HuH-7 (cell line): ENCODE data around the gene L2HGDH.
"Not testable (repeated sequence)": the region's sequence is repeated elsewhere in the genome, so short reads cannot be mapped to it uniquely, and the experiment has no call there.

Experiments used
- DNase-seq: peaks from one replicate; pipeline ENCODE4 v3.0.0; 2011; ENCODE audit warnings: low spot score

The L2HGDH gene

DNA sequence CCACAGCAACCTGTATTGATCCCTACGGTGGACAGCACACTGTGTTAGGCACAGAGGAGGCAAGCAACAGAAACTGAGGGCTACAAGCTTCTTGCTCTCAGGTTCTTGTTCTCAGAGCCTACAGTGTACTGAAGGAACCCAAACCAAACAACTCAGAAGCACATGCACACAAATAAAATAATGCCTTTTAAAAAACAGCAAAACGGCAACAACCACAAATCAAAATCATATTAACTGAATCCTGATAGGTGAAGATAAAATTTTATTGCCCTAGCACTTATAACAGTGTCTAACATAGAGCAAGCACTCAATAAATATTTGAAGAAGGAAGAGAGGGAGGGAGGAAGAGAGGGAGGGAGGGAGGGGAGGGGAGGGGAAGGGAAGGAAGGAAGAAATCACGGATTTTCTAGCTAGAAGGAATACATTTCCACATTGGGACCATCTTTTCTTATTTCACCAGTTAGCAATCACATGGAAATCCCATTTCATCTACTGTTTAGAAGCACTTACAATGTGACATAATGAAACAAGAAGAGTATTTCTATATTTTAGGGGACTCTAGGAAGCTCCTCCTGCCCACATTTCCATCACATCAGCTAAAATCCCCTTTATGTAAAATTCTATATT lies 27.3 kb upstream of the L2HGDH start:
- no peak for DNase-seq

DNA sequence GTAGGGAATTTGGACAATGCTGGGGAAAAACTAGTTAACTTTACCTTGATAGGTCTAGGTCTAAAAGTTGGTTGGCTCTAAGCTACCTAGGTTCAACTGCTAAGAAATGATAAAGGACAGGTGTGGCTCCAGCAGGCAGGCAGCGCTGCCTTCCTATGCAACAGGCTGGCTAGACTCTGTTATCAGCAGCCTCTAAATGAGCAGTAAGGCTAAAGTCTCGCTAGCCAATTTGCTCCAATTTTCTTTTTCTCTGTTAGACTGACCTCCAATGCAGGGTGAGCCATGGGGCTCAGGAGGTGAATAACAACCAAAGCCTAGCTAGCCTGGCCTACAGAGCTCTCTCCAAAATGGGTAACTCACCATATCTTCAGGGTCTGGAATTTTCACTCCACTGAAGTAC lies 26.6 kb upstream of the L2HGDH start:
- no peak for DNase-seq

DNA sequence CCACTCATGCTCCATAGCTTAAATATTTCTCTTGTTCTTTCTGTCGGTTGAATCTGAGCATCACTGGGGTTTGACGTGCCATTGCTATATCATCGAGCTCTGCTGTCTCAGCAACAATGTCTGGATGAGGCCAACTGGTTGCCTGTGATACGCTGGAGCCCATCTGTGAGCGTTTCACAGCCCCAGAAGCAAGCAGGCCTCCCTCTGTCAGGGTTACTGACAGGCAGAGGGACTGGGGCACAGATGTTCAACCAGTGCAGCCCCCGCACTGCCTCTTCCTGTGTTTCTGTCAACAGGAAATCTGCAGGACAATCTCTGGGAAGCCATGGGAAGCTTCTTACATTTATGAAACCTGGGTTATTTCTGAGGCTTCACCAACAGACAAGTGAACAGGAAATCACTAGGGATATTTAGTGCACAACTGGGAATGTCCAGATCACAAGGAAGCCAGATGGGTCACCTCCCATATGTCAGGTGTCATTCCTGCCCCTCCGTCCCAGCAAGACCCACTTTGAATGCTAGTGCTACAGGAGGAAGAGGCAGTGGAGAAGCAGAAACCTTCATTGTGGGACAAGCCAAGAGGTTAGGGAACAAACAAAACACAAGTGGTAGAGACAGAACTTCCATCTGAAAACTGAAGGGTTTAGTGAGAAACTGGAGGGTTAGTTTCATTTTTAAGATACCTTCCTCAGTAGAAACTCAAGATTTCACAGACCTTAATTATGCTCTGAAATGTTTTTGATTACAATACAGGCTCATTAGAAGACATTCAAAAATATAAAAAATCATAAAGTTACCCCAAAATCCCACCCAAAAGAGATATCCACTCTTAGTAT lies 24.2 kb upstream of the L2HGDH start:
- DNase-seq, result no peak

DNA sequence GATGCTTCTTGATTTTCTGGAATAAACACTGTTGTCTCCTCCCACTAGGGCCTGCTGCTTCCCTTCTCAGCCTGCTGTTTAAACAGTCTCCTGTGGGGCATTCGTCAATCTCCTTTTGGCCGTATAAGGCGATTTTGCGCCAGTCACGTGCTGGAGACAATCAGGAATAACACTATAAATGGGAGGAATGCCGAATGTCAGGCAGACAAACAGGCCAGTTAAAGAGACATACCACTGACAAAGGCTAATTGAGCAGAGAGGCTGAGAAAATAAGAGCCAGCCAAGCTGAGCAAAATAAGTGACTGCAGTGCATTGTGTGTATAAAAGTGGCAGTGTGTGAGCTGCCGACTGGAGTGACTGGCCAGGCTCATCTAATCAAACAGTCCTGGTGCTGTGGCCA lies 23.4 kb upstream of the L2HGDH start:
- no peak for DNase-seq

DNA sequence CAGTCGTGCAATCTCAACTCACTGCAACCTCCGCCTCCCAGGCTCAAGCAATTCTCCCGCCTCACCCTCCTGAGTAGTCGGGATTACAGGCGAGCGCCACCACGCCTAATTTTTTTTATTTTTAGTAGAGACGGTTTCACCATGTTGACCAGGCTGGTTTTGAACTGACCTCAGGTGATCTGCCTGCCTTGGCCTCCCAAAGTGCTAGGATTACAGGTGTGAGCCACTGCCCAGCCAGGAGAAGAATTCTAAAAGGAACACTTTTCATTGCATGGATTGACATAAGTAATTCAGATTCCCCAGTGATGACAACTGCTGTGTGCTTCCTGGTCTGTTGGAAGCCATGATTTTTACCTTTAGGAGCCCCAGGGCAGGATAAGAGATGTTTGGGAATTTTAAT lies 22.2 kb upstream of the L2HGDH start:
- no peak for DNase-seq

DNA sequence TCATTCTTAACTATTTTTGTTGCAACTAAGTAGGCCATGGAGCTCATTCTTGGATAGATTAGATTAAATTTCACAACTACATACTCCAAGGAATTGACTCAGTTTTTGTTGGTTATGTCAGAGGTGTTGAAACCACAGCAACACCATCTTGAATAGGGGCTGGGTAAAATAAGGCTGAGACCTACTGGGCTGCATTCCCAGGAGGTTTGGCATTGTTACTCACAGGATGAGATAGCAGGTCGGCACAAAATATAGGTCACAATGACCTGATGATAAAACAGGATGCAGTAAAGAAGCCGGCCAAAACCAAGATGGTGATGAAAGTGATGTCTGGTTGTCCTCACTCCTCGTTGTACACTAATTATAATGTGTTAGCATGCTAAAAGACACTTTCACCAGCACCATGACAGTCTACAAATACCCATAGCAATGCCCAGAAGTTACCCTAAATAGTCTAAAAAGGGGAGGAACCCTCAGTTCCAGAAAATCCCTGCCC lies 21.0 kb upstream of the L2HGDH start:
- DNase-seq, result no peak

DNA sequence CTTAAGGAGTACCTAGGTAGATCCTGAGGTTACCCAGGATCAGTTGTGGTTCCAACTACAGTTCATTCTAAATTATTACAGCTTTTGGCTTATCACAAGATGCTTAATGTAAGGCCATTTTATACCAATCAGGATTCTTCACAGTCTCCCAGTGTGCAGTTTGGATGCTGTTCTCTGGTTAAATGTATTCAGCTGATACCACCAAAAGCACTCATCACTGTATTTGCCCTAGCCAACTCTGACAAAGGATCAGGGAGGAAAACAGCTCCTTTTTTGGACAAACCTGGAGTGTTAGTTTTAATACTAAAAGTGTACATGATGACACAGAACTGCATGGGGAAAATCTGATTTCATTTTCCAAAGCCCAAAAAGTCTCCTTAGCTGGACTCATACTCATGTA lies 19.6 kb upstream of the L2HGDH start:
- DNase-seq, result no peak

DNA sequence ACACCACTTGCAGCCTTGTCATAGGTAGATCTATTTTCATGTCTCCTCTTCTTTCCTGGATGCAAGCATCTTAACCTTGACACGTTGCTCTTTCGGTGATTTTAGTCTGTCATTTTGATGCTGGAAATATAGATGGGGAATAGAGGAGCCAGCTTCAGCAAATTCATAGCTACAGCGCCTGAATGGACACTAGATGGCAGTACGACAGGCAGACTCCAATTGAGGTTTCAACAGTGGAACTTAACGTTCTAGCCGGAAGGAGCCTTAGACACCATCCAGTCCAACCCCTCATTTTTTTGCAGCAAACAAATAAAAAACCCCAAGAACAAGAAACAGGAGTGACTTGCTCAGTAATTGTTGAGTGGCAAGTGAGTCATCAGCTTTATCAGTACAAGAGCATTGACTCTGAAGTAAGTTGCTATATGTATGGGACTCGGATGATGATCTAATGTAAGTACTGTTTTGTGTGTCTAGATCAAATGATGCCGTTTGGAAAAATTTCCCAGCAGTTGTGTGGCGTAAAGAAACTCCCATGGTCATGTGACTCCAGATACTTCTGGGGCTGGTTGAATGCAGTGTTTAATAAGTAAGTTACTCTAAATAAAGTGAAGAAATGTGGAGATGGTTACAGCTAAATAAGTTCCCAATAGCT lies 9.1 kb upstream of the L2HGDH start:
- DNase-seq, result peak; percentile 29

DNA sequence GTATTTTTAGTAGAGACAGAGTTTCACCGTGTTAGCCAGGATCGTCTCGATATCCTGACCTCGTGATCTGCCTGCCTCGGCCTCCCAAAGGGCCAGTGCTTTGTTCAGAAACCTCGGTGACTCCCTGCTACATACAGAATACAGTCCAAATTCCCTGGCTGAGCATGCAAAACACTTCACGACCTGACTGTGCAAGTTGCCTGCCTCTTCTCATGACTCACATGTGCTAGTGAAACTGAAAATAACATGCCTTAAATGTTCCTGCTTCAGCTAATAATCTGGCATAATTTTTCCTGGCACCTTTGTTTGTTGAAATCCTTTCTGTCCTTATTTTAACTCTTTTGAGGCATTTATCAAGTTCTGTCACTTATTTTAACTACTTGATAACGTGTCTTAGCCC lies 8.3 kb upstream of the L2HGDH start:
- no peak for DNase-seq

DNA sequence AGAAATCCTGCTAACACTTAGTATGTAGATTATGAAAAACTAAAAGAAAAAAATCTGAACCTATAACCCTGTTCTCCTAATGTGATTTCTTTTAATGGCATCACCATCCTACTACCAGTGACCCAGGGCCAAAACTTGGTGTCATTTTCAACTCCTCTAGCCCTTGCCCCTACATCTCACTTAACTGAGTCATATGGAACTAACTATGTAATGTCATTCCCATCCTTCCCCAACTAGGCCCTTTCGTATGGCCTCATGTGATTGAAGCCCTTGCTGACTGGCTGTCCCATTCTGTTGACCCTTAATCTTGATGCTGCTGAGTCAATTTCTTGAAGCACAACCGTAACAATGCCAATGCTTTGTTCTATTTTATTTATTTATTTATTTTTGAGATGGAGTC lies 7.7 kb upstream of the L2HGDH start:
- DNase-seq, result no peak

DNA sequence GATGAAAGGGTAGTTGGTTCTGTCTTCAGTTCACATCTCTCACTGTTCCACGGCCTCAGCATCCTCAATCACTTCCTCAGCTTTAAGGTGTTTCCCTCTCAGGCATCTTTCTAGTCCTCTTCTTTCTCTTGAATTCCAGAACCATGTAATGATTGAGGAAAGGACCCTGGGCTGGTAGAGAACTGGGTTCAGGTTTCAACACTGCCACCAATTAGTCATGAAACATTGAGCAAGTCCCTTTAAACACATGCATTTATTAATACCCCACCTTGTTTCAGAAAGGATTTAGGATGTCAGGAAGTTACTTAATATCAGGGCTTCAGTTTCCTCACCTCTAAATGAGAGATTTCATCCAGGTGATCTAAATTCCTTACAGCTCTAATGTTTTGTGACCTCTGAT lies 7.3 kb upstream of the L2HGDH start:
- DNase-seq, result no peak

DNA sequence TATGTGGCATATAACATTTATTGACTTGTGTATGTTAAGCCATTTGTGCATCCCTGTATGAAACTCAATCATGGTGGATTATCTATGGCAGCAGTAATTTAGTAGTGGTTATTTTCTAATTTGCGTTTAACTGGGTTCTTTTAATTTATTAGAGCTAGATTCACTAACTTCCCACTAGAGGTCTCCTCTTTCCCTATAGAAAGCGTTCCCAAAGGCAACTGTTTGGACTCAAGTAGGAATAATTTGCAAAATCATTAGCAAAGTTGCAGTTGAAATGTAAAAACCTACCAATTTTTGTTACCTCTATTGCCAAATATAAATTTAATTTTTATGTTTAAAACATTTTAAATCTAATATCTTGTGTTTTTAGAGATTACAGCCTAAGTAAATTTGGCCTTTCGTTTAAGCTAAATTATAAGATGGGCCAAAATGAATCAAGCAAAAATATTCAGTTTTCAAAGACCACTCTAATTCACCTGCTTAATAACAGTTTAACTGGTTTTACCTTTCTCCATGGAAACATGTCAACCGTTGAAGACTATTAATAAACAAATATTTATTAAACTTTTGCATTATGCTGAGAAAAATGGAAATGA lies 6.1 kb upstream of the L2HGDH start:
- DNase-seq, result peak; percentile 26

DNA sequence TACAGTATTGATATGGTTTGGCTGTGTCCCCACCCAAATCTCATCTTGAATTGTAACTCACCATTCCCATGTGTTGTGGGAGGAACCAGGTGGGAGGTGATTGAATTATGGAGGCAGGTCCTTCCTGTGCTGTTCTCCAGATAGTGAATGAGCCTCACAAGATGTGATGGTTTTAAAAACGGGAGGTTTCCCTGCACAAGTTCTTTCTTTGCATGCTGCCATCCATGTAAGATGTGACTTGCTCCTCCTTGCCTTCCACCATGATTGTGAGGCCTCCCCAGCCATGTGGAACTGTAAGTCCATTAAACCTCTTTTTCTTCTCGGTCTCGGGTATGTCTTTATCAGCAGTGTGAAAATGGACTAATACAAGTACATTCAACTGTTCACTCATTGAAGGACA lies 2.1 kb upstream of the L2HGDH start:
- DNase-seq, result not testable (repeated sequence)

DNA sequence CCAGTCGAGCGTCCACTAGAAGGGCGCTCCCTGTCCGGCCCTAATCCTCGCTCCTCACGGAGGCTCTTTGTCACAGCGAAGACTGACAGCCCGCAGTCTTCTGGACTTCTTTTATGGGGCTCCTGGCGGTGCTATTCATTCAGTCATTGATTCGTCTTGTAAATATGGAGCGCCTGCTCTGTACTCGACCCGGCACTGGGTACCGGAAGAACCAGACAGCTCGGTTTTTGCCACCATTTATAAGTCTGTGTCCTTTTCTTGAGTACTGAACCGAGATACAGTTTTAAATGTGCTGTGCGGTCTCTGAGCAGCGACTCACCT lies 665 bp upstream of the L2HGDH start:
- DNase-seq, result no peak

DNA sequence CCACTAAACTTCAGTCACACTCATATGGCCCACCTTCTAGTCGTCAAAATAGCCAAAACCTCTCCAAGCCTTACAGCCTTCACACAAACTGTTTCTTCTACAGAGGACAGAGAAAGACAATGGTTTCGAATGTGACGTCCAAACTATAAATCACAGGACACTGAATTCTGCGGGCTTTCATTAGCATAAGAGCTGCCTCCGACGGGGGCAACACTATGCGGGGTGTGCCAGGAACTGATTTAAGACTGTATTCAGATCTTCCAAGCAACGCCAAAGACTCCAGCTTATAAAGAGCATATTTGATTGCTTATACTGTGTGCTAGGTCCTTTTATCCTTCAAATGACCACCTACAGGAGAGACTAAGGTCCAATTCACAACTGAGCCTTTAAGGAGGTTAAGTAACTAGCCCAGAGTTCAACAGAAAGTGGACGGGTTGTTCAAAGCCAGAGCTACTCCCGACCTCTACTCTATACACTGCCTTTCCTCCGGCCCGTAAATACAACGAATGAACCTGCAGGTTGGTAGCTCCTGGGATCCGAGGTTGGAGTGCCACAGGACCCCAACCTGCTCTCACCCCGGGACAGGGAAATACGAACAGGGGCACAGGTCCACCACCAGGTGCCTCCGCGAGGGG lies 575 bp downstream of the L2HGDH start:
- DNase-seq, result peak; percentile 70

DNA sequence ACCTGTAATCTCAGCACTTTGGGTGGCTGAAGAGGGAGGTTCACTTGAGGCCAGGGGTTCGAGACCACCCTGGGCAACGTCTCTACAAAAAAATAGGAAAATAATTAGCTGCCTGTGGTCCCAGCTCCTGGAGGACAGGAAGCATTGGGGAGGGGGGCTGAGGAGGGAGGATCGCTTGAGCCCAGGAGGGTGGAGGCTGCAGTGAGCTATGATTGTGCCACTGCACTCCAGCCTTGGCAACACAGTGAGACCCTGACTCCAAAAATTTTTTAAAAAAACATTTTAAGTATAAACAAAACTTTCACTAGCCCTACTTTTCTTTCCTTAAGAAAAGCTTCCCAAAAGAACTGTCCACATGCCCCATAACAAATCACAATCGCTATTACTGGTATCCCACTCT lies 1.6 kb downstream of the L2HGDH start:
- no peak for DNase-seq

DNA sequence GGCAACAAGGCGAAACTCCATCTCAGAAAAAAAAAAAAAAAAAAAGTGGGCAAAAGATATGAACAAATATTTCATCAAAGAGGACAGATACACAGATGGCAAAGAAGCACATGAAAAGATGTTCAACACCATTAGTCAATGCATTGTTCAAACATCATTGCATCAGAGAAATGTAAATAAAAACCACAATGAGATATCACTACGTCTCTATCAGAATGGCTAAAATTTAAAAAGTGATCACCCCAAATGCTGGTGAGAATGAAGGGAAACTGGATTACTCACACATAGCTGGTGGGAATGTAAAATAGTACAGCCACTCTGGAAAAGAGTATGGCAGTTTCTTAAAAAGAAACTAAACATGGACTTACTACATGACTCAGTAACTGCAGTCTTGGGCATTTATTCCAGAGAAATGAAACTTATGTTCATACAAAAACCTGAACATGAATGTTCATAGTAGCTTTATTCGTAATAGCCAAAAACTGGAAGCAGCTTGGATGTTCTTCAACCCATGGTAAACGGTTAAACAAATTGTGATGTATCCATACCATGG lies 3.6 kb downstream of the L2HGDH start:
- no peak for DNase-seq

DNA sequence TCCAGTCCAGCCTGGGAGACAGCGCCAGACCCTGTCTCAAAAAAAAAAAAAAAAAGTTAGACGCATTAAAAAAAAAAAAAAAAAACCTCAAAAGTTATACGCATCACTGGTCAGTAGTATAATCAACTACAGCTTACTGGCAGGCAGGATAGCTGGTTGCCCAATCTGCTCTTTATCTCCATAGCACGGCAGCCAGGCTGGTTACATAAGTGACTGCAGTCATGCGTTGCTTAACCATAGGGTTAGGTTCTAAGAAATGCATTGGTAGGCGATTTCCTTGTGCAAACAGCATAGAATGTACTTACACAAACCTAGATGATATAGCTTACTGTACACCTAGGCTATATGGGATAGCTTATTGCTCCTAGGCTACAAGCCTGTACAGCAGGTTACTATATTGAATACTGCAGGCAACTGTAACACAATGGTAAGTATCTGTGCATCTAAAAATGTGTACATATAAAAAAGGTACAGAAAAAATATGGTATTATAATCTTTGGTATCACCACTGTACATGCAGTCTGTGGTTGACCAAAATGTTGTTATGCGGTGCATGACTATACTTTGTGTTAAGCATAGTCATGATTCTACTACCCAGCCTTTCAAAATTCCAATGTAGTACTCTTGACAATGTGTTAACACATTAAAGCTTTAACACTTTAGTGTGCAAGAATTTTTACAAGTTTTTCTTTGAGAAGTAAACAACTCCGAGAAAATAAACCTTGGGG lies 8.1 kb downstream of the L2HGDH start:
- DNase-seq, result peak; percentile 49

DNA sequence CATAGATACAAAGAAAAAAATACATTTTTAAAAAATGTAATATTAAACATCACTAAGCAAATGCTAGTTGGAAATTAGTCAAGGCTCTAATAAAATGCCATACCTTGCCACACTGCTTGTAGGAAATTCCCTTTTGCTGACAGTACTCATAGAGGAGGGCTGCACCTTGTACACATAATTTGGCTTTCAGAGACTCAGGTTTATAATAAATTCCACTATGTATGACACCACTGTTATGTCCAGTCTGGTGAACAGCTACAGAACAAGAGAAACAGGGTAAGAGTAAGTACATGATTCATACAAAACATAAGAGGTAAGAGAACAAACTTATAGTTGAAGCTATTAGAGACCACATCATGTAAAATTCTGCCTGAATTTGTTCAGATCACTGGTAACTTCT lies 10.1 kb downstream of the L2HGDH start:
- no peak for DNase-seq

DNA sequence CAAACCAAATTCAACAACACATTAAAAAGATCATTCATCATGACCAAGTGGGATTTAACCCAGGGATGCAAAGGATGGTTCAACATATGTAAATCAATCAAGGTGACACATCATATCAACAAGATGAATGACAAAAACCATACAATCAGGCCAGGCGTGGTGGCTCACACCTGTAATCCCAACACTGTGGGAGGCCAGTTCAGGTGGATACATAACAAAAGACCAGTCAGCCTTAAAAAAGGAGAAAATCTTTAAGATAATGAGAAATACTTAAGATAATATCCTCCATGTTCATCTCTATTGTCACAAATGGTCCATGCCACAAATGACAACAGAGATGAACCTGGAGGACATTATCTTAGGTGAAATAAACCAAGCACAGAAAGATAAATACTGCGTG lies 12.4 kb downstream of the L2HGDH start:
- no peak for DNase-seq

DNA sequence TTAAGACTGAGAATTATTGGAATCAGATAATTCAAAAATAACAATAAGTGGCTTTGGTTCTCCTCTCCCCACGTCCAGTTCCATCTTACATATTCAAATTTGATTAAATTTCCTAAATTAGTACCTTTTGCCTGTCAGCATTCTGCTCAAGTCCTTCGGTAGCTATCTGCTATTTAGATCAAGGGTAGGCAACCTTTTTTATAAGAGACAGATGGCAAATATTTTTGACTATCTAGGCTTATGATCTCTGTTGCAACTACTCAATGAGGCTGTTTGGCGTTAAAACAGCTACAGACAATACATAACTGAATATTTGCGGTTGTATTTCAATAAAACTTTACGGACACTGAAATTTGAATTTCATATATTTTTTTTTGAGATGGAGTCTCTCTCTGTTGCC lies 21.7 kb downstream of the L2HGDH start:
- DNase-seq, result no peak

DNA sequence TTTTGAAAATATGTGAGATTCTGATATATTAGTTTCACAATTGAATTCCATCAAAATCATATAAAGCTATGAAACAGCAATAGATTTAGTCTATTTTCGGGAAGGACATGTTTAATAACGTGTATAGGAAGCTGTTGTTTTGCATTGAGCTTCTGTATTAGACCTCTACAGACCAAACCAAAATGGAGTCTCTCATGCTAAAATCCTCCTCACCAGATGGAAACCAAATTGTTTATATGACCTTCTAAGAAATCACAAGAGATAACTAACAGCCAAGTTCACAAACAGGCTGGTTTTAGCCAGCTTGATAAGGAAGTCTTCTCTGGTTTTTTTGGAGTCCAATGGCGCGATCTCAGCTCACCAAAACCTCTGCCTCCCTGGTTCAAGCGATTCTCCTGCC lies 23.9 kb downstream of the L2HGDH start:
- no peak for DNase-seq
